GM12878 (cell line): Measurements from ENCODE around the gene URAD. TPM values are rescaled to one million over a fixed set of nuclear protein-coding genes. Genes with fewer than 3 reads are reported as not detected.
A peak's percentile ranks its signal among the peaks of the same experiment; 100 is the strongest.

Experiments used
- BRCA1 ChIP-seq: IDR thresholded peaks from 2 replicates; pipeline ENCODE4 v1.6.1; 2011; ENCODE audit warnings: low read depth, low read length, improper control_type of control experiment
- CREM ChIP-seq: IDR thresholded peaks from 2 replicates; pipeline ENCODE4 v1.6.1; 2014; ENCODE audit warnings: antibody characterized with exemption, low read depth
- ESRRA ChIP-seq: IDR thresholded peaks from 2 replicates; pipeline ENCODE4 v1.6.1; 2012; ENCODE audit warnings: mild to moderate bottlenecking, low read length, improper control_type of control experiment
- JUND ChIP-seq: IDR thresholded peaks from 2 replicates; pipeline ENCODE4 v1.6.1; 2012; ENCODE audit warnings: low read depth, mild to moderate bottlenecking, low read length, improper control_type of control experiment, moderate library complexity
- KAT2A ChIP-seq: conservative IDR thresholded peaks from 2 replicates; pipeline ENCODE4 v1.6.1; 2011; ENCODE audit warnings: low read depth, low read length; ENCODE audit not compliant: control insufficient read depth
- MAX ChIP-seq: IDR thresholded peaks from 2 replicates; pipeline ENCODE4 v1.6.1; 2012; ENCODE audit warnings: low read depth, low read length, improper control_type of control experiment
- MYC ChIP-seq: IDR thresholded peaks from 2 replicates; pipeline ENCODE4 v1.6.1; 2011; ENCODE audit warnings: mild to moderate bottlenecking, low read length, moderate library complexity, inconsistent platforms; ENCODE audit not compliant: insufficient read depth, insufficient replicate concordance, insufficient read length, severe bottlenecking
- NR2F1 ChIP-seq: fragments of 450-650 bp; conservative IDR thresholded peaks from 2 replicates; pipeline ENCODE4 v1.6.1; 2017; ENCODE audit warnings: mild to moderate bottlenecking
- NRF1 ChIP-seq: conservative IDR thresholded peaks from 2 replicates; pipeline ENCODE4 v1.6.1; 2011; ENCODE audit warnings: mild to moderate bottlenecking, low read depth, low read length, improper control_type of control experiment
- POLR2AphosphoS5 ChIP-seq: IDR thresholded peaks from 2 replicates; pipeline ENCODE4 v1.6.1; 2011; ENCODE audit warnings: mild to moderate bottlenecking, low read length, inconsistent platforms
- POU2F2 ChIP-seq: IDR thresholded peaks from 3 replicates; pipeline ENCODE4 v1.6.1; 2011; ENCODE audit warnings: low read depth, mild to moderate bottlenecking, low read length, borderline replicate concordance
- RBBP5 ChIP-seq: fragments of 200-600 bp; sonication (generic); conservative IDR thresholded peaks from 2 replicates; pipeline ENCODE4 v1.6.1; 2016
- SREBF1 ChIP-seq: IDR thresholded peaks from 2 replicates; pipeline ENCODE4 v1.6.1; 2012; ENCODE audit warnings: mild to moderate bottlenecking, low read length
- SREBF2 ChIP-seq: IDR thresholded peaks from 2 replicates; pipeline ENCODE4 v1.6.1; 2012; ENCODE audit warnings: mild to moderate bottlenecking, low read length
- YBX1 ChIP-seq: fragments of 450-650 bp; IDR thresholded peaks from 2 replicates; pipeline ENCODE4 v1.6.1; 2016; ENCODE audit warnings: antibody characterized with exemption
- ZBED1 ChIP-seq: IDR thresholded peaks from 2 replicates; pipeline ENCODE4 v1.6.1; 2016; ENCODE audit warnings: borderline replicate concordance
- ZBTB40 ChIP-seq: fragments of 450-650 bp; IDR thresholded peaks from 2 replicates; pipeline ENCODE4 v1.6.1; 2016; ENCODE audit warnings: mild to moderate bottlenecking, moderate library complexity, borderline replicate concordance
- ZNF217 ChIP-seq: fragments of 450-650 bp; IDR thresholded peaks from 2 replicates; pipeline ENCODE4 v1.6.1; 2017; ENCODE audit warnings: antibody characterized with exemption, mild to moderate bottlenecking
- ZSCAN29 ChIP-seq: fragments of 450-650 bp; IDR thresholded peaks from 2 replicates; pipeline ENCODE4 v1.6.1; 2017; ENCODE audit warnings: mild to moderate bottlenecking, moderate library complexity
- polyA plus RNA-seq, 11 experiments: library from polyadenylated mRNA; depleted of rRNA in 4 of 11; unstranded in 6 of 11; stranded (reverse) in 5 of 11; fragments of >200 nt; fragmentation: Nextera tagmentation in 4 of 11; fragmentation: Illumina TruSeq in 1 of 11; extraction: Ambion mirVana in 4 of 11; extraction: Trizol in 1 of 11; gene quantifications; 1 replicate in 1 of 11; 2 replicates in 10 of 11; pipeline versions ENCODE4 v1.2.1 to v1.2.3, GENCODE V29; 2011 to 2016; ENCODE audit warnings: inconsistent platforms in 2 of 11, missing spikeins in 2 of 11, low read depth in 1 of 11
- total RNA-seq, 4 experiments: library from RNA; depleted of rRNA in 3 of 4; stranded (reverse); fragments of >200 nt in 3 of 4; fragmentation: Illumina TruSeq in 1 of 4; extraction: Trizol in 1 of 4; gene quantifications; 2 replicates each; pipeline versions ENCODE4 v1.2.1 to v1.2.3, GENCODE V29; 2013 to 2021
- TF ChIP-seq, protein P1 (sequence below): fragments of 450-650 bp; IDR thresholded peaks from 2 replicates; pipeline ENCODE4 v1.6.1; 2016; ENCODE audit warnings: mild to moderate bottlenecking
- TF ChIP-seq, protein P2 (sequence below): fragments of 450-650 bp; IDR thresholded peaks from 2 replicates; pipeline ENCODE4 v1.6.1; 2017; ENCODE audit warnings: mild to moderate bottlenecking, low read depth, inconsistent platforms; ENCODE audit not compliant: poor library complexity, severe bottlenecking
- TF ChIP-seq, protein P3 (sequence below): IDR thresholded peaks from 2 replicates; pipeline ENCODE4 v1.6.1; 2012; ENCODE audit warnings: mild to moderate bottlenecking, low read depth, low read length

The URAD gene
- total and polyA plus RNA-seq, 10 of the 15 experiments (the other 5 are each of a cell fraction or from before 2014, with no cell fraction given), result not detected

DNA sequence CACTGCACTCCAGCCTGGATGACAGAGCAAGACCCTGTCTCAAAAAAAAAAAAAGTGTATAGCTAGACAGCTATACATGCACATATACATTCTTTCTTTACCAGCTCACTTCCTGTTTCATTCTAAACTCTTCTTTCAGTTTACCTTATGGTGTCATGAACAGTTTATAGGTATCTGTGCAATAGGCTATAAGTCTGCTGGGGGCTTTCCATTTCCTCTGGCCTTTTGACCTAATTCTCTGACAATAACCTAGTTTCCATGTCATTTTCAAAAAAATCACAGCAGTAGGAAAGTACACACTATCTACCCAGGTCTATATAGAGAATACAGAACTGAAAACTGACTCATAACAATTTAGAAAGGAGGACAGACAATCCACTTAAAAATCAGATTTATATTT lies 24.4 kb upstream of the URAD start (continued):
- TF ChIP-seq ZBTB40 (no peak), KAT2A (no peak), POLR2AphosphoS5 (no peak), YBX1 (no peak), MYC (no peak), POU2F2 (no peak), ZNF217 (no peak), JUND (no peak), CREM (peak; percentile 71), ZBED1 (peak; percentile 40; the same call in 1 of the 2 replicates), RBBP5 (no peak), SREBF2 (no peak), ESRRA (no peak), MAX (no peak), BRCA1 (no peak), NR2F1 (peak; percentile 96), ZSCAN29 (no peak), NRF1 (no peak), SREBF1 (no peak)
- TF ChIP-seq, protein P1, sequence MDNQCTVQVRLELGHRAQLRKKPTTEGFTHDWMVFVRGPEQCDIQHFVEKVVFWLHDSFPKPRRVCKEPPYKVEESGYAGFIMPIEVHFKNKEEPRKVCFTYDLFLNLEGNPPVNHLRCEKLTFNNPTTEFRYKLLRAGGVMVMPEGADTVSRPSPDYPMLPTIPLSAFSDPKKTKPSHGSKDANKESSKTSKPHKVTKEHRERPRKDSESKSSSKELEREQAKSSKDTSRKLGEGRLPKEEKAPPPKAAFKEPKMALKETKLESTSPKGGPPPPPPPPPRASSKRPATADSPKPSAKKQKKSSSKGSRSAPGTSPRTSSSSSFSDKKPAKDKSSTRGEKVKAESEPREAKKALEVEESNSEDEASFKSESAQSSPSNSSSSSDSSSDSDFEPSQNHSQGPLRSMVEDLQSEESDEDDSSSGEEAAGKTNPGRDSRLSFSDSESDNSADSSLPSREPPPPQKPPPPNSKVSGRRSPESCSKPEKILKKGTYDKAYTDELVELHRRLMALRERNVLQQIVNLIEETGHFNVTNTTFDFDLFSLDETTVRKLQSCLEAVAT, result no peak
- TF ChIP-seq, protein P2, sequence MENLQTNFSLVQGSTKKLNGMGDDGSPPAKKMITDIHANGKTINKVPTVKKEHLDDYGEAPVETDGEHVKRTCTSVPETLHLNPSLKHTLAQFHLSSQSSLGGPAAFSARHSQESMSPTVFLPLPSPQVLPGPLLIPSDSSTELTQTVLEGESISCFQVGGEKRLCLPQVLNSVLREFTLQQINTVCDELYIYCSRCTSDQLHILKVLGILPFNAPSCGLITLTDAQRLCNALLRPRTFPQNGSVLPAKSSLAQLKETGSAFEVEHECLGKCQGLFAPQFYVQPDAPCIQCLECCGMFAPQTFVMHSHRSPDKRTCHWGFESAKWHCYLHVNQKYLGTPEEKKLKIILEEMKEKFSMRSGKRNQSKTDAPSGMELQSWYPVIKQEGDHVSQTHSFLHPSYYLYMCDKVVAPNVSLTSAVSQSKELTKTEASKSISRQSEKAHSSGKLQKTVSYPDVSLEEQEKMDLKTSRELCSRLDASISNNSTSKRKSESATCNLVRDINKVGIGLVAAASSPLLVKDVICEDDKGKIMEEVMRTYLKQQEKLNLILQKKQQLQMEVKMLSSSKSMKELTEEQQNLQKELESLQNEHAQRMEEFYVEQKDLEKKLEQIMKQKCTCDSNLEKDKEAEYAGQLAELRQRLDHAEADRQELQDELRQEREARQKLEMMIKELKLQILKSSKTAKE, result peak; percentile 47
- TF ChIP-seq, protein P3, sequence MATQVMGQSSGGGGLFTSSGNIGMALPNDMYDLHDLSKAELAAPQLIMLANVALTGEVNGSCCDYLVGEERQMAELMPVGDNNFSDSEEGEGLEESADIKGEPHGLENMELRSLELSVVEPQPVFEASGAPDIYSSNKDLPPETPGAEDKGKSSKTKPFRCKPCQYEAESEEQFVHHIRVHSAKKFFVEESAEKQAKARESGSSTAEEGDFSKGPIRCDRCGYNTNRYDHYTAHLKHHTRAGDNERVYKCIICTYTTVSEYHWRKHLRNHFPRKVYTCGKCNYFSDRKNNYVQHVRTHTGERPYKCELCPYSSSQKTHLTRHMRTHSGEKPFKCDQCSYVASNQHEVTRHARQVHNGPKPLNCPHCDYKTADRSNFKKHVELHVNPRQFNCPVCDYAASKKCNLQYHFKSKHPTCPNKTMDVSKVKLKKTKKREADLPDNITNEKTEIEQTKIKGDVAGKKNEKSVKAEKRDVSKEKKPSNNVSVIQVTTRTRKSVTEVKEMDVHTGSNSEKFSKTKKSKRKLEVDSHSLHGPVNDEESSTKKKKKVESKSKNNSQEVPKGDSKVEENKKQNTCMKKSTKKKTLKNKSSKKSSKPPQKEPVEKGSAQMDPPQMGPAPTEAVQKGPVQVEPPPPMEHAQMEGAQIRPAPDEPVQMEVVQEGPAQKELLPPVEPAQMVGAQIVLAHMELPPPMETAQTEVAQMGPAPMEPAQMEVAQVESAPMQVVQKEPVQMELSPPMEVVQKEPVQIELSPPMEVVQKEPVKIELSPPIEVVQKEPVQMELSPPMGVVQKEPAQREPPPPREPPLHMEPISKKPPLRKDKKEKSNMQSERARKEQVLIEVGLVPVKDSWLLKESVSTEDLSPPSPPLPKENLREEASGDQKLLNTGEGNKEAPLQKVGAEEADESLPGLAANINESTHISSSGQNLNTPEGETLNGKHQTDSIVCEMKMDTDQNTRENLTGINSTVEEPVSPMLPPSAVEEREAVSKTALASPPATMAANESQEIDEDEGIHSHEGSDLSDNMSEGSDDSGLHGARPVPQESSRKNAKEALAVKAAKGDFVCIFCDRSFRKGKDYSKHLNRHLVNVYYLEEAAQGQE, result no peak
